Cardiac septum (tissue), 1 donor: ENCODE data around the gene SMIM24. TPM values are rescaled to one million over a fixed set of nuclear protein-coding genes. Genes with fewer than 3 reads are reported as not detected.
"Not testable (repeated sequence)": the region's sequence is repeated elsewhere in the genome, so short reads cannot be mapped to it uniquely, and the experiment has no call there.

ENCODE experiments used
- DNase-seq: peaks from one replicate; pipeline ENCODE4 v3.0.0-alpha.2; 2020; ENCODE audit warnings: low spot score
- intact Hi-C: fragments of 100-400 bp; cut with DNase I; formaldehyde crosslinking; loops from one replicate; pipeline ENCODE4 v1.14.0; 2022
- total RNA-seq: library from RNA; stranded (reverse); fragmentation: NEBNext Ultra II Directional; extraction: Animal tissue kit (Norgen Biotek cat#: 25700); gene quantifications from one replicate; pipeline ENCODE4 v1.2.1, GENCODE V29; 2021
- donor health status: DM: no; HTN: no; CAD: no.

SMIM24 gene
- total RNA-seq, 1 donor from 2014 or later: not detected

- no peak for DNase-seq
- intact Hi-C loops: no loop called here
Measured at GRCh38 chr19:3516675-3517207, 36.4 kb upstream of the SMIM24 start.

DNA sequence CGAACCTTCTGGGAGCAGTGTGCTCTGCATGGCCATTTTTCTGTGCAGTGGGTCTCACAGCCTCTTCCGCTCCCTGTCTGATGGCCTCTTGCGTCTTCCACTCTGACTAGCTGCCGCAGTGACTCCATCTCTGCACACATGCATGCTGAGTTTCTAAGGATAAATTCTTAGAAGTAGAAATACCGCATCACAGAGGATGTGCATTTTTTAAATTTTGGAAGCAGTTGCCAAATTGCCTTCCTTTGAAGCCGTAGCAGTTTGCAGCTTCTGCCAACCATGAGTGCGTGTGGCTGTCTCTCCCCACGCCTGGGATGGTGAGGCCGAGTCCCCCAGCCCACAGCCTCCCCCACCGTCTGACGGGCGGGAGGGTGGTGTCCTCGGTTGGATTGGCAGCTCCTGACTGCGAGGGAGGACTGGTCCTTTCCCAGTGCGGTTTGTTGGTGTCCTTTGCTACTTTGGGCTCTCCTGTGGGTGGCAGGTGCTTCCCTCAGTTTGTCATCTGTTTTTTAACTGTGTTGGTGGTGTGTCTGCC is 35.6 kb upstream of the SMIM24 start:
- no peak for DNase-seq
- intact Hi-C loops: no loop called here

GRCh38 chr19:3514930-3515329 is 34.6 kb upstream of the SMIM24 start:
- DNase-seq: no peak
- intact Hi-C loops: no loop called here

GRCh38 chr19:3513229-3514140 is 33.2 kb upstream of the SMIM24 start:
- DNase-seq: no peak
- intact Hi-C loops: no loop called here

DNA sequence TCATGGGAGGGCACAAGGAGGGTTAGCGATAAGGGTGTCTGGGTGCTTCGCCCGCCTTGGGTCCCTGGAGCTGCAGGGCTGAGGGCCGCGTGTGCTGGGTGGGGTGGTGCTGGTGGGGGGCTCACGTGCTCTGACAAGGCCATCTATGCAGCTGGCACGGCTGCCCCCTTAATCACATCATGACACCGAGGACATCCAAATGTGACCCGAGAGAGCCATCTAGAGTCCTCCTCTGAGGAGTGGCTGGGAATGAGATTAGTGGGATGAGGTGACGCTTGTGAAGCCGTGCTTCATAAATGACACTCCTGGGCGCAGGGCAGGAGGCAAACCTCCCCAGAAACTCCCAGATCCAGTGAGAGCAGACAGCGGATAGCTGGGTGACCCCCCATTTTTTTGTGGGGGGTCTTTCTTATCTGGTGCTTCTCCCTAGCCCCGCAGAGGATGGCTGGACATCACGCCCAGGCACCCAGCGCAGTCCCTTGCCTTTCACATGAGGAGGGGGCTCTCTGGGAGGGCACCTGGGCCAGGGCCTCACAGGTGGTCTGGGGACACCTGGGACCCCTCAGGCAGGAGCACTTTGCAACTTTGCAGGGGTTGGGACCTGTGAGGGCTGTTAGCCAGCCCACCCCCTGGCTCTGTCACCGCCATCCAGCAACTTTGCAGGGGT is 32.4 kb upstream of the SMIM24 start:
- intact Hi-C loops: no loop called here
- no peak for DNase-seq

DNA sequence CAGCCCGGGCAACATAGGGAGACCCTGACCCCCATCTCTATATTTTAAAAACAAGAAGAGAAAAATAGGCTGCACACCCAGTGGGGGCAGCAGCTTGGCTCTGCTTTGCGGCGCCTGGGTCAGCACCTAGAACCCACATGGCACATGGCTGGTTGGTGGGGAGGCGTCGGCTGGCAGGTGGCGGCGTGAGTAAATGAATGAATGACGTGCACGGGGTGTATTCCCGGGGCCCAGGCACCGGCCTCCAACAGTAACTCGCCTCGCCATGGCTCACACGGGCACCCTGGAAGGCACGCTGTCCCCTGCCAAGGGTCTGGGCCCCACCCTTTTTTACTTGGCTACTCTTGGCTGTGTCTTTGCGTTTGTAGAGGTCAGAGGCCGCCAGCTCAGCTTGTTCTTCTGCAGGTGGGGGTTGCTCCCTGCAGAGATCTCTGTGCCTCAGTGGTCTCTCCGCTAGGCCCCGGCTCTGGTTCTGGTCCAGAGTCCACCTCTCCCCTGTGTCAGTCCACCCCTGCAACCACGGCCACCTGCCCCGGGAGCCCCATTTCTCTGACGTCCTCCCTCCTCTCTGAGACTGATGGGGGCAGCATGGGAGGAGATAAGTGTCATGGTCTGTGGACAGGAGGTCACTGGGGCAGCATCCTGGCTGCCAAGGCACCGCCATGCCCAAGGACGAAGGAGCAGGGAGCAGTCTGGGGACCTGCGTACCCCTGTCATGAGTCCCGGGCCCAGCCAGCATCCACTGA is 31.4 kb upstream of the SMIM24 start:
- DNase-seq: no peak
- intact Hi-C loops: no loop called here

- intact Hi-C loops: no loop called here
- no peak for DNase-seq
Measured at GRCh38 chr19:3510727-3511126, 30.4 kb upstream of the SMIM24 start.

DNA sequence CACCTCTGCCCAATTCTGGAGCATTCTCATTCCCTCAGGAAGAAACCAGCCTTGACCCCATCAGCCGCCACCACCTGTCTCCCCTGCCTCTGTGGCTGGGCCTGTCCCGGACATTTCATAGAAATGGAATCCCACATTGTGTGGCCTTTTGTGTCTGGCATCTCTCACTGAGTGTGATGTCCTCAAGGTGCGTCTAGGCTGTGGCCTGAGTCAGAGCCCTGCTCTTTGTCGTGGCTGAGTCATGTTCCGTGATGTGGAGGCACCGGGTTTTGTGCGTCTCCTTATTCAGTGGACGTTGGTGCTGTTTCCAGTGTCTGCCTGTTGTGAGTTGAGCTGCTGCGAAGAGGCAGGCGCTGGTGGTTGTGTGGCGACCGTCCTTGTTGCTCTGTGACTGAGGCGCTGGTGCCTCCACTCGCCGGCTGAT is 29.3 kb upstream of the SMIM24 start:
- intact Hi-C loops: loop anchor here (5.0 kb wide), 1 partner anchor 63 kb away; the partner anchor contains the start of gene HMG20B
- no peak for DNase-seq

DNA sequence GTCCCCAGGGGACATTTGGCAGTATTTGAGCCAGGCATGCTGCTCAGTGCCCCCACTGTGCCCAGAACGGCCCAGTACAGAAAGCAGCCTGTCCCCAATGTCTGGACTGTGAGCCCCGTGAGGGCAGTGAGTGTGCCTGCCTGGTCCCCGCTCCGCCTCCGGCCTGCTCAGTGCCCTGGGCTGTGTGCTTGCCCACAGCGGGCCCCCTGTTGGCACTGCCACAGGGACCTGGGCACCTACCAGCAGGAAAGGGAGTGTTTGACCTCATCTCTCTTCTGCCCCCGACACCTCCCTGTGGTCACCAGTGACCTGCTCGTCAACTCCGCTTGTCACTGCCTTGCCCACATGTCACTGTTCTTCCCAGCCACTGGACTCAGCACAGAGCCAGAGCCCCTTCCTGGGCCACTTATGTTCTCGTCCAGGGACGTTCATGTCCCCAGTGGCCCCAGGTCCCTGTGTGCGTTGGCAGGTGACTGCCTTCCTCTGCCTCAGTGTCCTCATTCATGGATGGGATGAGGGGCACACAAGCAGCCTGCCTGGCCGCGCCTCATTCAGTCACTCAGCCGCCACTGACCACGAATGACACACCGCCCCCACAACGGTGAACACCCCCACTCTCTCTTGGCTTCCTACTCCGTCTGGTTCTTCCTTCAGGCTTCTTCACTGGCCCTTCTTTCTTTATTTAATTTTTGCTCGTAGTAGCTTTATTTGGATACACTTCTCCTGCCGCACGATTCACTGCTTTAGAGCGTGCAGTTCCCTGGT is 28.6 kb upstream of the SMIM24 start:
- intact Hi-C loops: loop anchor here (5.0 kb wide), 1 partner anchor 63 kb away; the partner anchor contains the start of gene HMG20B
- DNase-seq: no peak

GRCh38 chr19:3508121-3508661 is 27.9 kb upstream of the SMIM24 start:
- intact Hi-C loops: loop anchor here (5.0 kb wide), 1 partner anchor 64 kb away; the partner anchor contains the start of gene HMG20B

DNA sequence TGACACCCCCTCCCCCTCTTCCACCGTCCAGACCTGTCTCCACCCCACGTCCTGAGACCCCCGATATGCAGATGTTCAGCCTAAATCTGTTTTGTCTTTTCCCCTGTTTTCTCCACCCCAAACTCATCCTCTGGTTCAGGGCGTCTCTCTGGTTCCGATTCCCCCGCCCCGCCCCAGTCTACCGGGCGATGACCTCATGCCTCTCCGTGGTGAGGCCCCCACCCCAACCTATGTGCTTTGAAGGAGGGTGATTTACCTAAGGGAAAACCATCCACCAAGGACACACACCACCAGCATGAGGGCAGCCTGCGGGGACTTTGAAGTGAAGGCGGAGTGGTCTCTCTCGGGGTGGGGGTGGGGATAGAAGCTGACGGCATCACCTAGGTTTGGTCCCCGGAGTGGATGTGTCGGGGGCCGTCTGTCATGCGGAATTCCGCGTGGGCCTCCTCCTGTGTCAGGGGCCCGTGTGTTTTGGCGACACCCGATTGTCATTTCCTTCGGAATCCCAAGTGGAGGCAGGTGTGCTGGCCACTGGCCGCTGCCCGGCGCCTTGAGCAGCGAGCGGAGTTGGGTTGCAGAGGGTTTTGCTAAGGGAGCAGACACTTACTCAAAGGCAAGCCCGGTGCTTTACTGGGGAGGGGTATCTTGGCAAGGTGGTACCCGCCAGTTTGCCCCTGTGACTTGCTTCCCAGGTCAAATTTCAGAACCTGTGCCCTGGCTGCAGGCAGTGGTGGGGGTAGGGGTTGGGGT is 27.2 kb upstream of the SMIM24 start:
- intact Hi-C loops: loop anchor here (5.0 kb wide), 1 partner anchor 65 kb away; the partner anchor contains the start of gene HMG20B
- no peak for DNase-seq

More at GRCh38 chr19:3508121-3508661, 27.9 kb upstream of the SMIM24 start:
- DNase-seq: not testable (repeated sequence)

DNA sequence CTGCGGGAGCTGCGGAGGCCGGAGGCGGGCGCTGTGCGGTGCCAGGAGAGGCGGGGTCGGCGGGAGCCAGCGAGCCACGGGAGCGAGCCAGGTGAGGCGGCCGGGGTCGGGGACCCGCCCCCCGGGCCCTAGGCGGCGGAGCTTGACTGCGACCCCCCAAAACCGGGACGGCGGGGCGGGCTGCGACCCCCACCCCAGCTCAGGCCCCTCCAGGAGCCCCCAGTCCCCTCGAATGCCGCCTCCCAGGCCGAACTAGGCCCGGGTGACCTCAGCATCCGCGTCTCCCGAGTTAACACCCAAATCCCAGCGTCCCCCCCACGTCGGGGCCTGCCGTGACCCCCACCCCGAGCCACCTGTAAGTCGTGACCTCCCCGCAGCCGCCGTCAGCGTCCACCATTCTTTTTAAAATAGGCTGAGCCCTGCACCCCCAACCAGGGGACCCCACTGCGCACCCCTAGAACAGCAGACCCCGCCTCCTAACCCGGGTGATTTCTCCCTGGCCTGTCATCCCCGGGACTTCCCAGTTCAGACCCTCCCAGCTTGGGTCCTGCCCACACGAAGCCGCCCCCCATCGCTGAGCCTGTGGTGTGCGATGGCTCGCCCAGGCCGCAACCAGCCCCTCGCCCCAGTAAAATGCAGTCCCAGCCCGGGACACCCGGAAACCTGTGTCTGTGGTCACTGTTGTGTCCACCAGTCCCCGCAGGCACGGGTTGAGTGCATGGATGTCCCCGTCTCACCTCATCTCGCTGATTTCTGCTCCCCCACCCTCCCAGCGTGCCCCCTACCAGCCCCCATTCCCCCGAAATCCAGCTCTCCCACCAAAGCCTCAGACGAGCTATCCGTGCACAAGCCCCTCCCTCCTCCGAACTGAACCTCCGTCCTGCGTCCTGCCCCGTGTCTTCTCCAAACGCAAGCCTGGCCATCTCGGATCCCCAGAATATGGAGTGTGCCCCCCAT is 26.3 kb upstream of the SMIM24 start:
- DNase-seq: no peak
- intact Hi-C loops: loop anchor here (5.0 kb wide), 1 partner anchor 66 kb away; the partner anchor contains the start of gene HMG20B

GRCh38 chr19:3505598-3506383 is 25.5 kb upstream of the SMIM24 start, which contains the start of gene FZR1:
Gene FZR1 (plus strand): TSS chr19:3506311. CDS start chr19:3522990, 16,679 bp downstream.
- intact Hi-C loops: loop anchor here (5.0 kb wide), 1 partner anchor 67 kb away; the partner anchor contains the start of gene HMG20B
- DNase-seq: peak; percentile 100

GRCh38 chr19:3504735-3505134 is 24.4 kb upstream of the SMIM24 start:
- intact Hi-C loops: loop anchor here (5.0 kb wide), 1 partner anchor 68 kb away; the partner anchor contains the start of gene HMG20B
- DNase-seq: no peak

DNA sequence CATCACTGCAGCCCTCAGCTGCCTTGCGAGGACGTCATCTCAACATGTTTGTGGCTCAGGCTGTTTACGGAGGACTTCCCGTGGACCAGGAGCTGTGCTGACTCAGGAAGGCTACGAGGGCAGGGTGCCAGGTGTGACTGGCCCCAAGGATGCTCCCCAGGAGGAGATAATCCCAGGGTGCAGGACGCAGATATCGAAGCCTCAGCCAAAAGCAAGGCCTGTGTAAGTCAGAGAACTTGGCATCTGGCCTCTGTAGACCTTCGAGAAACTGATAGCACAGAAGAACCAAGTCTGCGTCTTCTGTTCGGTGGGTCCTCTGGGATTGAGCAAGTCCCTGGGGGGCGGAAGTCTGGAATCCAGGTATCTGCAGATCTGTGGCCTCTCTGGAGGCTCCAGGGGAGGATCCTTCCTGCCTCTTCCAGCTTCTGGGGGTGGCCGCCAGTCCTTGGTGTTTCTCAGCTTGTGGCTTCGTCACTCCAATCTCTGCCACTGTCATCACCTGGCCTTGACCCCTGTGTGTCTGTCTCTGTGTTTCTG is 22.8 kb upstream of the SMIM24 start:
- intact Hi-C loops: no loop called here
- DNase-seq: no peak
